Common myeloid progenitor, CD34-positive (primary cell): ENCODE results near the gene CAMKK2.

Experiments
- CTCF ChIA-PET: fragments of 350-600 bp; sonication (Branson Sonifier 250); formaldehyde crosslinking; loops from one replicate; lab custom pipeline; 2021; ENCODE audit warnings: antibody characterized with exemption; lab: Charles Lee
- POLR2A ChIA-PET: fragments of 350-600 bp; sonication (Branson Sonifier 250); formaldehyde crosslinking; loops from one replicate; lab custom pipeline; 2021; ENCODE audit warnings: antibody characterized with exemption; lab: Charles Lee
- DNase-seq, 3 donors: peaks; one replicate each; pipeline versions ENCODE4 v3.0.0 to v3.0.0-alpha.2; 2013
- H3K27ac ChIP-seq, 2 experiments: 1 replicate in 1 of 2; 2 replicates in 1 of 2; pipeline ENCODE4 v1.7.0; 2013; ENCODE audit warnings: inconsistent platforms in 2 of 2, low read length in 2 of 2, mild to moderate bottlenecking in 2 of 2, low read depth in 1 of 2, moderate library complexity in 1 of 2; ENCODE audit not compliant: severe bottlenecking in 2 of 2, insufficient read depth in 1 of 2, poor library complexity in 1 of 2
- H3K27me3 ChIP-seq, 5 experiments: replicated peaks in 2 of 5; 1 replicate in 3 of 5; 2 replicates in 2 of 5; pipeline versions ENCODE4 v1.6.1 to v1.7.0; 2013; ENCODE audit warnings: low read length in 4 of 5, mild to moderate bottlenecking in 2 of 5, moderate library complexity in 2 of 5, inconsistent platforms in 1 of 5; ENCODE audit not compliant: insufficient read depth in 5 of 5, control insufficient read depth in 4 of 5
- H3K36me3 ChIP-seq, 4 experiments: 1 replicate in 2 of 4; 2 replicates in 2 of 4; pipeline versions ENCODE4 v1.6.1 to v1.7.0; 2013; ENCODE audit warnings: low read length in 3 of 4, control low read depth in 1 of 4, mild to moderate bottlenecking in 1 of 4; ENCODE audit not compliant: control insufficient read depth in 4 of 4, insufficient read depth in 4 of 4
- H3K4me1 ChIP-seq, 4 experiments: 1 replicate in 3 of 4; 2 replicates in 1 of 4; pipeline versions ENCODE4 v1.6.1 to v1.7.1; 2013; ENCODE audit warnings: low read length in 3 of 4, mild to moderate bottlenecking in 3 of 4, control low read depth in 1 of 4, inconsistent platforms in 1 of 4, moderate library complexity in 1 of 4; ENCODE audit not compliant: control insufficient read depth in 4 of 4, insufficient read depth in 4 of 4; ENCODE audit errors: control extremely low read depth in 1 of 4
- H3K4me3 ChIP-seq, 7 experiments: 1 replicate in 4 of 7; 2 replicates in 3 of 7; pipeline versions ENCODE4 v1.5.1 to v1.7.0; 2013; ENCODE audit warnings: mild to moderate bottlenecking in 7 of 7, low read length in 6 of 7, moderate library complexity in 6 of 7, inconsistent platforms in 2 of 7, low read depth in 2 of 7, control low read depth in 1 of 7; ENCODE audit not compliant: insufficient read depth in 4 of 7, control insufficient read depth in 1 of 7; ENCODE audit errors: extremely low read depth in 1 of 7
- H3K9me3 ChIP-seq, 5 experiments: 1 replicate in 4 of 5; 2 replicates in 1 of 5; pipeline versions ENCODE4 v1.6.1 to v1.7.1; 2013; ENCODE audit warnings: low read length in 4 of 5, mild to moderate bottlenecking in 2 of 5, inconsistent platforms in 1 of 5, low read depth in 1 of 5, moderate library complexity in 1 of 5; ENCODE audit not compliant: control insufficient read depth in 4 of 5, insufficient read depth in 2 of 5; ENCODE audit errors: control extremely low read depth in 1 of 5
- WGBS: methylation state at CpG from one replicate; pipeline ENCODE4 v1.1.5; 2013; ENCODE audit not compliant: insufficient coverage; 5-methylcytosine and 5-hydroxymethylcytosine counted together

The CAMKK2 gene

GRCh38 chr12:121241156-121241970 lies 55.1 kb downstream of the CAMKK2 start:
- Histone ChIP-seq H3K27me3 (no peaks in the 10 kb centered on the region), H3K4me1 (peaks cover 17 to 41% (median 37%) of the 10 kb centered on the region in 4 experiments), H3K27ac (peak overlapping the region; percentile 72 to 79), H3K4me3 (peak overlapping the region in 4 of 7 experiments; percentile 5 to 54 (median 21)), H3K36me3 (peaks cover 9 to 57% (median 31%) of the 10 kb centered on the region in 4 experiments), H3K9me3 (no peaks in the 10 kb centered on the region)
- peak in 1 of 3 donors; percentile 19 for DNase-seq
- 94% methylated on average over 11 of the region's 17 CpGs for WGBS
- CTCF ChIA-PET: no interaction called here
- POLR2A ChIA-PET: no interaction called here

- H3K9me3 ChIP-seq: no peaks in the 10 kb centered on the region
- H3K27ac ChIP-seq: peak overlapping the region; percentile 72 to 79
- peaks cover 9 to 60% (median 33%) of the 10 kb centered on the region in 4 experiments for H3K36me3 ChIP-seq
- H3K4me3 ChIP-seq: peak overlapping the region in 4 of 7 experiments; percentile 5 to 54 (median 30)
- DNase-seq: peak; percentile 89 to 96 (median 92)
- 15% methylated on average over 36 of the region's 38 CpGs for WGBS
- CTCF ChIA-PET: interaction anchor here (1.8 to 2.4 kb wide), 2 partner anchors 10 to 23 kb away, joined by 6 to 18 read pairs; no protein-coding TSS in a partner anchor
- no peaks in the 10 kb centered on the region for H3K27me3 ChIP-seq
- POLR2A ChIA-PET: interaction anchor here (0.6 kb wide), 1 partner anchor 111 kb away, joined by 3 read pairs; the partner anchor contains the start of gene ANAPC5
- peaks cover 17 to 41% (median 37%) of the 10 kb centered on the region in 4 experiments for H3K4me1 ChIP-seq
Measured at GRCh38 chr12:121240484-121241101, 55.9 kb downstream of the CAMKK2 start.

GRCh38 chr12:121240062-121240420 lies 56.5 kb downstream of the CAMKK2 start:
- Histone ChIP-seq H3K9me3 (no peaks in the 10 kb centered on the region), H3K36me3 (peaks cover 9 to 60% (median 34%) of the 10 kb centered on the region in 4 experiments), H3K4me3 (peak overlapping the region in 2 of 7 experiments; percentile 30 to 54), H3K27me3 (no peaks in the 10 kb centered on the region), H3K27ac (peak overlapping the region in 1 of 2 experiments; percentile 79), H3K4me1 (peaks cover 17 to 41% (median 37%) of the 10 kb centered on the region in 4 experiments)
- CTCF ChIA-PET: interaction anchor here (1.8 to 2.8 kb wide), 4 partner anchors 10 to 180 kb away, joined by 6 to 18 read pairs (median 13); no protein-coding TSS in a partner anchor
- DNase-seq: no peak
- 74% methylated on average over 7 of the region's 7 CpGs for WGBS
- POLR2A ChIA-PET: no interaction called here

GRCh38 chr12:121239351-121240061 lies 57.0 kb downstream of the CAMKK2 start:
- ChIA-PET CTCF (interaction anchor here (0.5 to 2.8 kb wide), 8 partner anchors 9 to 442 kb away, joined by 3 to 18 read pairs (median 6); no protein-coding TSS in a partner anchor), POLR2A (interaction anchor here (0.6 to 1.0 kb wide), 3 partner anchors 43 to 1587 kb away, joined by 3 to 4 read pairs (median 3); partner anchors contain the start of gene P2RX7)
- Histone ChIP-seq H3K27ac (peak overlapping the region; percentile 67 to 79), H3K4me1 (peaks cover 17 to 41% (median 37%) of the 10 kb centered on the region in 4 experiments), H3K4me3 (peak overlapping the region in 3 of 7 experiments; percentile 30 to 36 (median 35)), H3K9me3 (no peaks in the 10 kb centered on the region), H3K36me3 (peaks cover 7 to 56% (median 30%) of the 10 kb centered on the region in 4 experiments), H3K27me3 (no peaks in the 10 kb centered on the region)
- peak in 2 of 3 donors; percentile 51 to 57 for DNase-seq
- 61% methylated on average over 5 of the region's 6 CpGs for WGBS

- DNase-seq: peak in 2 of 3 donors; percentile 63 to 73
- peak overlapping the region; percentile 67 to 79 for H3K27ac ChIP-seq
- peaks cover 5 to 53% (median 28%) of the 10 kb centered on the region in 4 experiments for H3K36me3 ChIP-seq
- peak overlapping the region in 3 of 7 experiments; percentile 28 to 36 (median 35) for H3K4me3 ChIP-seq
- 73% methylated on average over 3 of the region's 7 CpGs for WGBS
- POLR2A ChIA-PET: interaction anchor here (0.6 to 1.0 kb wide), 3 partner anchors 42 to 1588 kb away, joined by 3 to 4 read pairs (median 3); partner anchors contain the start of gene P2RX7
- H3K9me3 ChIP-seq: no peaks in the 10 kb centered on the region
- CTCF ChIA-PET: interaction anchor here (0.5 to 2.8 kb wide), 11 partner anchors 8 to 658 kb away, joined by 3 to 18 read pairs (median 4); no protein-coding TSS in a partner anchor
- H3K4me1 ChIP-seq: peaks cover 17 to 41% (median 37%) of the 10 kb centered on the region in 4 experiments
- H3K27me3 ChIP-seq: no peaks in the 10 kb centered on the region
Measured at GRCh38 chr12:121238604-121239350, 57.7 kb downstream of the CAMKK2 start.

GRCh38 chr12:121238086-121238485 lies 58.4 kb downstream of the CAMKK2 start:
- Histone ChIP-seq H3K27ac (no peak overlapping the region), H3K9me3 (no peaks in the 10 kb centered on the region), H3K4me3 (no peak overlapping the region), H3K36me3 (peaks cover 5 to 54% (median 31%) of the 10 kb centered on the region in 4 experiments), H3K4me1 (peaks cover 17 to 41% (median 37%) of the 10 kb centered on the region in 4 experiments), H3K27me3 (no peaks in the 10 kb centered on the region)
- no peak for DNase-seq
- POLR2A ChIA-PET: no interaction called here
- WGBS: 97% methylated on average over 4 of the region's 4 CpGs
- CTCF ChIA-PET: interaction anchor here (0.7 to 2.8 kb wide), 6 partner anchors 8 to 658 kb away, joined by 3 to 18 read pairs (median 8); no protein-coding TSS in a partner anchor
